K562 (cell line): ENCODE data around the gene NCOA3. TPM values are rescaled to one million over a fixed set of nuclear protein-coding genes. Genes with fewer than 3 reads are reported as not detected.

Source experiments
- ATAC-seq: fragments of 200-7000 bp; cut with Tn5 transposase; 3 replicates; pipeline ENCODE4 v1.9.1; 2020; ENCODE audit warnings: moderate library complexity
- BruUV-seq: library from RNA; stranded (reverse); fragments of 400-500 nt; replicated peaks from 2 replicates; lab custom pipeline; 2021; lab: Mats Ljungman, UMichigan
- CTCF ChIA-PET: fragments of 300-600 bp; formaldehyde crosslinking; extraction: SDS; loops from one replicate; lab custom pipeline; 2021; ENCODE audit warnings: low intra/inter-chr PET ratio; lab: Yijun Ruan, JAX
- POLR2A ChIA-PET: fragments of 300-600, 350-650 bp; sonication (Branson Sonifier 250); formaldehyde crosslinking; extraction: SDS; loops from one replicate; lab custom pipeline; 2021; ENCODE audit warnings: antibody characterized with exemption, inconsistent platforms; lab: Yijun Ruan, JAX
- DNase-seq, 4 experiments: peaks; one replicate each; pipeline versions ENCODE4 v3.0.0 to v3.0.0-alpha.2; 2011 to 2018; ENCODE audit warnings: low spot score in 3 of 4, mixed read lengths in 3 of 4; ENCODE audit errors: extremely low read depth in 1 of 4
- FAIRE-seq: peaks from 2 replicates; lab custom pipeline; 2011; peaks lifted over from hg19 to GRCh38; lab: Jason Lieb, UNC
- H2AFZ ChIP-seq: 2 replicates; pipeline ENCODE4 v1.6.0; 2011; ENCODE audit warnings: low read depth, low read length, control low read depth, inconsistent platforms
- H3K27ac ChIP-seq: fragments of 200-600 bp; 3 replicates; pipeline ENCODE4 v1.8.0; 2011; ENCODE audit warnings: low read depth, mild to moderate bottlenecking, control low read depth, inconsistent platforms, low read length, moderate library complexity, mixed read lengths; ENCODE audit errors: extremely low read depth
- H3K27me3 ChIP-seq, 2 experiments: fragments of 300-600 bp in 1 of 2; 2 replicates in 1 of 2; 3 replicates in 1 of 2; pipeline versions ENCODE4 v1.6.0 to v1.8.0; 2011; ENCODE audit warnings: inconsistent platforms in 2 of 2, low read length in 2 of 2, mild to moderate bottlenecking in 1 of 2, mixed read lengths in 1 of 2, moderate library complexity in 1 of 2; ENCODE audit not compliant: control insufficient read depth in 2 of 2, insufficient read depth in 2 of 2
- H3K36me3 ChIP-seq: fragments of 300-600 bp; 3 replicates; pipeline ENCODE4 v1.8.0; 2011; ENCODE audit warnings: mild to moderate bottlenecking, low read length, inconsistent platforms; ENCODE audit not compliant: control insufficient read depth, insufficient read depth
- H3K4me1 ChIP-seq, 2 experiments: fragments of 200-600 bp in 1 of 2; replicated peaks in 1 of 2; 2 replicates in 1 of 2; 3 replicates in 1 of 2; pipeline versions ENCODE4 v1.5.1 to v1.8.0; 2011; ENCODE audit warnings: inconsistent platforms in 2 of 2, low read length in 2 of 2, mild to moderate bottlenecking in 1 of 2, mixed read lengths in 1 of 2, moderate library complexity in 1 of 2; ENCODE audit not compliant: control insufficient read depth in 2 of 2, insufficient read depth in 2 of 2
- H3K4me2 ChIP-seq: 2 replicates; pipeline ENCODE4 v1.6.1; 2011; ENCODE audit warnings: low read length, control low read depth, inconsistent platforms, mixed read lengths; ENCODE audit not compliant: insufficient read depth
- H3K4me3 ChIP-seq: fragments of 200-600 bp; sonication (generic), shearing (Covaris generic); 2 replicates; pipeline ENCODE4 v1.5.1; 2016; ENCODE audit warnings: control low read depth, inconsistent platforms
- H3K79me2 ChIP-seq: fragments of 200-600 bp; 3 replicates; pipeline ENCODE4 v1.8.0; 2011; ENCODE audit warnings: low read length, inconsistent platforms; ENCODE audit not compliant: control insufficient read depth, insufficient read depth
- H3K9ac ChIP-seq, 2 experiments: 2 replicates each; pipeline versions ENCODE4 v1.6.0 to v1.6.1; 2011; ENCODE audit warnings: low read depth in 2 of 2, low read length in 2 of 2, control low read depth in 1 of 2, inconsistent platforms in 1 of 2, mild to moderate bottlenecking in 1 of 2, mixed read lengths in 1 of 2; ENCODE audit not compliant: insufficient read depth in 1 of 2
- H3K9me1 ChIP-seq: one replicate; pipeline ENCODE4 v1.6.0; 2011; ENCODE audit warnings: inconsistent platforms, mild to moderate bottlenecking, low read length, moderate library complexity; ENCODE audit not compliant: control insufficient read depth, insufficient read depth
- H3K9me3 ChIP-seq: replicated peaks from 2 replicates; pipeline ENCODE4 v1.5.1; 2011; ENCODE audit warnings: low read depth, low read length, inconsistent platforms; ENCODE audit not compliant: control insufficient read depth, insufficient read depth
- H4K20me1 ChIP-seq: replicated peaks from 2 replicates; pipeline ENCODE4 v1.6.1; 2011; ENCODE audit warnings: low read length, inconsistent platforms, mixed read lengths; ENCODE audit not compliant: control insufficient read depth, insufficient read depth
- FOXJ3 ChIP-seq: sonication (generic); formaldehyde crosslinking; IDR thresholded peaks from 2 replicates; pipeline ENCODE4 v1.4.0; 2020; ENCODE audit warnings: mild to moderate bottlenecking, missing genetic modification reagents
- MXI1 ChIP-seq: IDR thresholded peaks from 2 replicates; pipeline ENCODE4 v1.6.1; 2011; ENCODE audit warnings: low read depth, mild to moderate bottlenecking, improper control_type of control experiment, low read length
- MYNN ChIP-seq, 2 experiments: sonication (generic); formaldehyde crosslinking in 1 of 2; IDR thresholded peaks; 2 replicates each; pipeline versions ENCODE4 v1.5.0 to v1.6.1; 2016 to 2020; ENCODE audit warnings: antibody characterized with exemption in 1 of 2, missing genetic modification reagents in 1 of 2
- REST ChIP-seq, 2 experiments: fragments of 450-650 bp; formaldehyde crosslinking in 1 of 2; IDR thresholded peaks; 2 replicates each; pipeline versions ENCODE4 v1.4.0 to v1.6.1; 2014 to 2020; ENCODE audit warnings: mild to moderate bottlenecking in 2 of 2, borderline replicate concordance in 1 of 2, low read depth in 1 of 2
- TRIM25 ChIP-seq: fragments of 450-650 bp; IDR thresholded peaks from 2 replicates; pipeline ENCODE4 v1.7.0; 2016; ENCODE audit warnings: borderline replicate concordance
- VEZF1 ChIP-seq: fragments of 200-800 bp; sonication (Bioruptor generic); IDR thresholded peaks from 2 replicates; pipeline ENCODE4 v1.6.1; 2017; ENCODE audit warnings: missing genetic modification characterization, missing compliant biosample characterization
- WGBS: fragments of 100-300 bp; shearing (Covaris generic); methylation state at CpG from one replicate; pipeline ENCODE4 v1.1.6; 2016; ENCODE audit warnings: low coverage, mixed read lengths; ENCODE audit not compliant: insufficient coverage; ENCODE audit errors: missing lambda C conversion rate; 5-methylcytosine and 5-hydroxymethylcytosine counted together
- in situ Hi-C: fragments of 300-500 bp; cut with MboI; formaldehyde crosslinking; loops from 4 replicates; pipeline ENCODE4 v1.15.0; 2018; ENCODE audit warnings: inconsistent platforms, mixed read lengths
- intact Hi-C: fragments of 100-400 bp; cut with micrococcal nuclease; formaldehyde crosslinking; loops from 2 replicates; pipeline ENCODE4 v1.14.2; 2022
- polyA plus RNA-seq, 8 experiments: library from polyadenylated mRNA; depleted of rRNA in 4 of 8; stranded (reverse) in 5 of 8; unstranded in 3 of 8; fragments of >200 nt; fragmentation: Nextera tagmentation in 2 of 8; fragmentation: Illumina TruSeq in 1 of 8; extraction: Ambion mirVana in 2 of 8; extraction: Trizol in 1 of 8; gene quantifications; 2 replicates each; pipeline versions ENCODE4 v1.2.1 to v1.2.3, GENCODE V29; 2011 to 2014; ENCODE audit warnings: inconsistent platforms in 1 of 8, missing spikeins in 1 of 8
- total RNA-seq, 7 experiments: library from RNA; depleted of rRNA in 6 of 7; stranded (reverse); fragments of >200 nt in 6 of 7; fragmentation: Illumina TruSeq in 2 of 7; extraction: Trizol in 2 of 7; gene quantifications; 2 replicates each; pipeline versions ENCODE4 v1.2.1 to v1.2.3, GENCODE V29; 2011 to 2021; ENCODE audit warnings: low replicate concordance in 1 of 7

The NCOA3 gene
- total and polyA plus RNA-seq, 9 of the 15 experiments (the other 6 are each of a cell fraction or from before 2014, with no cell fraction given) = 3.2 to 24.3 (median 14.4) TPM

GRCh38 chr20:47638851-47639250 is 137.2 kb downstream of the NCOA3 start:
- no peaks in the 10 kb centered on the region; the same call in 1 of the 2 replicates for H4K20me1 ChIP-seq
- H3K4me2 ChIP-seq = no peak overlapping the region
- WGBS = 69% methylated on average over 4 of the region's 4 CpGs
- peaks cover 77% of the 10 kb centered on the region for H3K36me3 ChIP-seq
- ATAC-seq (no peak), FAIRE-seq (no peak), DNase-seq (no peak)
- ChIA-PET POLR2A (no interaction called here), CTCF (no interaction called here)
- BruUV-seq = no TSS peak
- in situ Hi-C loops (no loop called here), intact Hi-C loops (no loop called here)
- H3K4me3 ChIP-seq = no peak overlapping the region
- H3K9ac ChIP-seq = no peak overlapping the region
- H3K27me3 ChIP-seq = no peaks in the 10 kb centered on the region
- H3K79me2 ChIP-seq = no peaks in the 10 kb centered on the region
- no peak overlapping the region for H3K27ac ChIP-seq
- H3K9me3 ChIP-seq = no peaks in the 10 kb centered on the region
- H3K9me1 ChIP-seq = no peaks in the 10 kb centered on the region
- no peak overlapping the region for H2AFZ ChIP-seq
- H3K4me1 ChIP-seq = no peaks in the 10 kb centered on the region
- TF ChIP-seq MYNN (IDR thresholded peaks at IDR 0.05) (no peak), MYNN (CRISPR knock-in tag; IDR thresholded peaks at IDR 0.05) (no peak), MXI1 (no peak), VEZF1 (no peak), REST (IDR thresholded peaks at IDR 0.05; ENCODE audit: borderline replicate concordance) (no peak), REST (CRISPR knock-in tag; IDR thresholded peaks at IDR 0.05; ENCODE audit: low read depth) (no peak), TRIM25 (no peak), FOXJ3 (CRISPR knock-in tag) (no peak)
